ENCODE results near the gene TMEM237. TPM values are rescaled to one million over a fixed set of nuclear protein-coding genes. Genes with fewer than 3 reads are reported as not detected.

Gene TMEM237
- 32.8 and 39.0 TPM in 2 replicates for total RNA-seq (2014; rRNA removed)
- percentile 65 among the genes with signal in this experiment for Bru-seq, nascent RNA
- BruChase-seq, experiment 1, labeled RNA remaining after a 6-hour chase = percentile 66 among the genes with signal in this experiment
- percentile 69 among the genes with signal in this experiment for BruChase-seq, experiment 2, labeled RNA remaining after a 2-hour chase
- long read RNA-seq, transcript TMEM237-213 (12 exons, 1,824 nt) = major isoform, 19 of 43 reads
- long read RNA-seq, partial matches to known transcripts = 1 of 43 reads
- long read RNA-seq, other reads (novel, unspliced or antisense) = 23 of 43 reads

DNA sequence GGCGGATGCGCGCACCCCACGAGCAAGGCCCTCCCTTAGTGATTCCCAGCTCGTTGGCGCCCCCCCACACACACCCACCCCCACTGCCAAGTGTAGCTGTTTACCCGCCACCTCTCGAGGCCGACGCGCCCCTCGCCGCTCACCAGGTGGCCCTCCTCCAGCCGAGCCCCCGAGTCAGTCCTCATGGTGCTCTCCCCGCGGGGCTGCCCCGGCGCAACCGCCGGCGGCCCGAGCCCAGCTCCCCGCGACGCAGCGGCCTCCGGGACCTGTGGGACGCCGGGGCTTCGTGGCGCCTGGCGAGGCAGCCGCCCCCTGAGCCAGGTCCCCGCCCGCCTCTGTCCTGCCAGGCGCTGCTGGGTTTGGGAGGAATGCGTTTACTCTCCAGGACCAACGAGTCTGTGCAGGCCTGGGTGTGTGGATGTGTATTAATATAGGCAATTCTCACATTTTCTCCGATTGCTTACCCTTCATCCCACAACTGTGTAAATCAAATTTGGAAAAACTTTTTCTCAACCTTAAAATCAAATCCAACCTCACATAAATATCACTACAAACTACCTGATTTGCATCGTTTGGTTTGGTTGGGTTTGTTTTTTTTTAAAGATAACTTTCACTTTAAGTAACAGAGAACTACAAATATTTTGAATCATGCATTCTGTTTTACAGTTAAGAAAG, at the start of gene TMEM237:
Gene TMEM237 (minus strand): TSS at position 288 of the 675 bp plus-strand sequence. CDS start 103 bp downstream, at position 185.
- Histone ChIP-seq H3K4me2 (ENCODE audit: low read length) (peak within 1 kb of the TSS; percentile 83), H3K27me3 (ENCODE audit: low read length) (no peaks in the 10 kb centered on the region), H3K4me1 (ENCODE audit: insufficient read depth, low read length) (peaks cover 6% of the 10 kb centered on the region), H3K36me3 (ENCODE audit: low read depth, low read length) (peaks cover 3% of the 10 kb centered on the region; the same call in 1 of the 2 replicates), H3F3A (ENCODE audit: low read length, unreplicated experiment) (no peaks in the 10 kb centered on the region), H3K9ac (ENCODE audit: low read length) (peak within 1 kb of the TSS; percentile 90), H3K27ac (ENCODE audit: low read length) (peak within 1 kb of the TSS; percentile 51), H2AFZ (ENCODE audit: low read length) (peak within 1 kb of the TSS; percentile 90), H4K20me1 (ENCODE audit: low read length) (no peaks in the 10 kb centered on the region), H3K9me3 (ENCODE audit: low read length) (no peaks in the 10 kb centered on the region), H3K79me2 (ENCODE audit: low read length) (peaks cover 17% of the 10 kb centered on the region), H3K4me3 (ENCODE audit: low read length) (peak within 1 kb of the TSS; percentile 82), H3K9me2 (replicated peaks; ENCODE audit: low read length) (no peaks in the 10 kb centered on the region)
- no TSS peak for BruUV-seq (replicated peaks)
- POLR2A ChIA-PET (ENCODE audit: unreplicated experiment) = interaction anchor here (0.6 kb wide), 2 partner anchors 55 to 229 kb away, joined by 3 to 13 read pairs; partner anchors contain the start of gene MPP4
- peak; percentile 62 for ATAC-seq
- peak; percentile 37 for DNase-seq
- CTCF ChIA-PET = no interaction called here
- TF ChIP-seq CTCF (conservative IDR thresholded peaks at IDR 0.05; ENCODE audit: low read depth, low read length) = no peak
- no peak for TF ChIP-seq EZH2phosphoT487 (IDR thresholded peaks at IDR 0.05; ENCODE audit: borderline replicate concordance, low read length)
- no peak for TF ChIP-seq EZH2 (IDR thresholded peaks at IDR 0.05; ENCODE audit: low read length, unreplicated experiment)
- intact Hi-C loops (cut with micrococcal nuclease) = loop anchor here (2.0 to 10.0 kb wide), 3 partner anchors 54 to 409 kb away; partner anchors contain the start of gene MPP4

GRCh38 chr2:201685156-201685555, 41.9 kb upstream of the TMEM237 start:
- Histone ChIP-seq H4K20me1 (ENCODE audit: low read length) (no peaks in the 10 kb centered on the region), H3K4me1 (ENCODE audit: insufficient read depth, low read length) (no peaks in the 10 kb centered on the region), H3F3A (ENCODE audit: low read length, unreplicated experiment) (no peaks in the 10 kb centered on the region), H3K4me2 (ENCODE audit: low read length) (no peak overlapping the region), H2AFZ (ENCODE audit: low read length) (no peak overlapping the region), H3K79me2 (ENCODE audit: low read length) (no peaks in the 10 kb centered on the region), H3K9me2 (replicated peaks; ENCODE audit: low read length) (no peaks in the 10 kb centered on the region), H3K4me3 (ENCODE audit: low read length) (no peak overlapping the region), H3K9ac (ENCODE audit: low read length) (no peak overlapping the region), H3K27me3 (ENCODE audit: low read length) (no peaks in the 10 kb centered on the region), H3K9me3 (ENCODE audit: low read length) (no peaks in the 10 kb centered on the region), H3K36me3 (ENCODE audit: low read depth, low read length) (no peaks in the 10 kb centered on the region), H3K27ac (ENCODE audit: low read length) (no peak overlapping the region)
- no peak for DNase-seq
- intact Hi-C loops (cut with micrococcal nuclease) = no loop called here
- no peak for TF ChIP-seq CTCF (conservative IDR thresholded peaks at IDR 0.05; ENCODE audit: low read depth, low read length)
- TF ChIP-seq EZH2phosphoT487 (IDR thresholded peaks at IDR 0.05; ENCODE audit: borderline replicate concordance, low read length) = no peak
- no peak for TF ChIP-seq EZH2 (IDR thresholded peaks at IDR 0.05; ENCODE audit: low read length, unreplicated experiment)
- POLR2A ChIA-PET (ENCODE audit: unreplicated experiment) = no interaction called here
- ATAC-seq = no peak
- CTCF ChIA-PET = no interaction called here
- BruUV-seq (replicated peaks) = no TSS peak

Measured in PC-3 (cell line).